OCI-LY7 (cell line): Measurements from ENCODE around the gene BEAN1.

Source experiments
- EZH2phosphoT487 ChIP-seq: fragments of 200-600 bp; sonication (generic); IDR thresholded peaks from 2 replicates; pipeline ENCODE4 v1.6.1; 2018; ENCODE audit warnings: low read depth, borderline replicate concordance, mild to moderate bottlenecking, mixed run types, antibody characterized with exemption, low read length, moderate library complexity, mixed read lengths
- TF ChIP-seq, protein P1 (sequence below): fragments of 200-600 bp; sonication (generic); conservative IDR thresholded peaks from 2 replicates; pipeline ENCODE4 v1.5.1; 2014; ENCODE audit warnings: mild to moderate bottlenecking, antibody characterized with exemption, low read length, moderate library complexity, mixed read lengths

- TF ChIP-seq, protein P1, sequence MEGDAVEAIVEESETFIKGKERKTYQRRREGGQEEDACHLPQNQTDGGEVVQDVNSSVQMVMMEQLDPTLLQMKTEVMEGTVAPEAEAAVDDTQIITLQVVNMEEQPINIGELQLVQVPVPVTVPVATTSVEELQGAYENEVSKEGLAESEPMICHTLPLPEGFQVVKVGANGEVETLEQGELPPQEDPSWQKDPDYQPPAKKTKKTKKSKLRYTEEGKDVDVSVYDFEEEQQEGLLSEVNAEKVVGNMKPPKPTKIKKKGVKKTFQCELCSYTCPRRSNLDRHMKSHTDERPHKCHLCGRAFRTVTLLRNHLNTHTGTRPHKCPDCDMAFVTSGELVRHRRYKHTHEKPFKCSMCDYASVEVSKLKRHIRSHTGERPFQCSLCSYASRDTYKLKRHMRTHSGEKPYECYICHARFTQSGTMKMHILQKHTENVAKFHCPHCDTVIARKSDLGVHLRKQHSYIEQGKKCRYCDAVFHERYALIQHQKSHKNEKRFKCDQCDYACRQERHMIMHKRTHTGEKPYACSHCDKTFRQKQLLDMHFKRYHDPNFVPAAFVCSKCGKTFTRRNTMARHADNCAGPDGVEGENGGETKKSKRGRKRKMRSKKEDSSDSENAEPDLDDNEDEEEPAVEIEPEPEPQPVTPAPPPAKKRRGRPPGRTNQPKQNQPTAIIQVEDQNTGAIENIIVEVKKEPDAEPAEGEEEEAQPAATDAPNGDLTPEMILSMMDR = no peak
- TF ChIP-seq EZH2phosphoT487 = no peak
These were observed 12.1 kb downstream of the BEAN1 start for GRCh38 chr16:66439051-66439730.
